HepG2 (cell line): ENCODE measurements around the gene CXXC5. TPM values are rescaled to one million over a fixed set of nuclear protein-coding genes. Genes with fewer than 3 reads are reported as not detected.

Source experiments
- ASH2L ChIP-seq: fragments of 300-600, 200-600 bp; sonication (generic); IDR thresholded peaks from 2 replicates; pipeline ENCODE4 v1.7.0; 2017; ENCODE audit warnings: low read depth, mild to moderate bottlenecking, moderate library complexity, mixed read lengths, low read length; ENCODE audit not compliant: insufficient read length
- CENPX ChIP-seq: sonication (generic); formaldehyde crosslinking; IDR thresholded peaks from 2 replicates; pipeline ENCODE4 v1.9.0; 2021; ENCODE audit warnings: mild to moderate bottlenecking, missing genetic modification reagents, moderate library complexity
- DZIP1 ChIP-seq: sonication (generic); formaldehyde crosslinking; IDR thresholded peaks from 2 replicates; pipeline ENCODE4 v1.5.0; 2020; ENCODE audit warnings: mild to moderate bottlenecking, missing genetic modification reagents
- FOSL2 ChIP-seq: sonication (generic); formaldehyde crosslinking; IDR thresholded peaks from 2 replicates; pipeline ENCODE4 v1.4.0; 2020; ENCODE audit warnings: missing genetic modification reagents
- HDAC1 ChIP-seq: sonication (generic); formaldehyde crosslinking; IDR thresholded peaks from 2 replicates; pipeline ENCODE4 v1.5.1; 2020; ENCODE audit warnings: mild to moderate bottlenecking, missing genetic modification reagents
- HDAC2 ChIP-seq: sonication (generic); formaldehyde crosslinking; IDR thresholded peaks from 2 replicates; pipeline ENCODE4 v1.4.0; 2020; ENCODE audit warnings: missing genetic modification reagents
- IKZF5 ChIP-seq: IDR thresholded peaks from 2 replicates; pipeline ENCODE4 v1.6.1; 2018; ENCODE audit warnings: missing genetic modification reagents, mild to moderate bottlenecking, missing compliant biosample characterization
- KLF13 ChIP-seq: sonication (generic); formaldehyde crosslinking; IDR thresholded peaks from 2 replicates; pipeline ENCODE4 v1.4.0; 2020; ENCODE audit warnings: mild to moderate bottlenecking, missing genetic modification reagents
- MTA1 ChIP-seq: sonication (generic); formaldehyde crosslinking; IDR thresholded peaks from 2 replicates; pipeline ENCODE4 v1.4.0; 2020; ENCODE audit warnings: missing genetic modification reagents, mild to moderate bottlenecking, borderline replicate concordance
- MXD3 ChIP-seq: IDR thresholded peaks from 2 replicates; pipeline ENCODE4 v1.6.1; 2016; ENCODE audit warnings: mild to moderate bottlenecking, missing biosample characterization, missing genetic modification reagents
- MXD4 ChIP-seq: IDR thresholded peaks from 2 replicates; pipeline ENCODE4 v1.6.1; 2016; ENCODE audit warnings: mild to moderate bottlenecking, missing biosample characterization, missing genetic modification reagents
- ZHX1 ChIP-seq: sonication (generic); formaldehyde crosslinking; IDR thresholded peaks from 2 replicates; pipeline ENCODE4 v1.8.1; 2022; ENCODE audit warnings: low read depth, mild to moderate bottlenecking, missing genetic modification reagents
- ZNF234 ChIP-seq: sonication (generic); formaldehyde crosslinking; conservative IDR thresholded peaks from 2 replicates; pipeline ENCODE4 v1.5.1; 2020; ENCODE audit warnings: mild to moderate bottlenecking, missing genetic modification reagents
- ZNF547 ChIP-seq: sonication (generic); formaldehyde crosslinking; IDR thresholded peaks from 2 replicates; pipeline ENCODE4 v1.5.1; 2020; ENCODE audit warnings: mild to moderate bottlenecking, missing genetic modification reagents
- ZNF550 ChIP-seq: sonication (generic); formaldehyde crosslinking; IDR thresholded peaks from 2 replicates; pipeline ENCODE4 v1.4.0; 2020; ENCODE audit warnings: mild to moderate bottlenecking, missing genetic modification reagents, borderline replicate concordance
- ZNF619 ChIP-seq: sonication (generic); formaldehyde crosslinking; IDR thresholded peaks from 2 replicates; pipeline ENCODE4 v1.4.0; 2020; ENCODE audit warnings: mild to moderate bottlenecking, missing genetic modification reagents
- polyA plus RNA-seq, 8 experiments: library from polyadenylated mRNA; depleted of rRNA in 3 of 8; stranded (reverse) in 7 of 8; unstranded in 1 of 8; fragments of >200 nt; fragmentation: Illumina TruSeq in 4 of 8; extraction: Trizol in 4 of 8; gene quantifications; 2 replicates each; pipeline versions ENCODE4 v1.2.1 to v1.2.3, GENCODE V29; 2011 to 2016; ENCODE audit warnings: low read depth in 4 of 8, missing spikeins in 1 of 8, mixed read lengths in 1 of 8; ENCODE audit not compliant: insufficient read depth in 1 of 8
- total RNA-seq, 5 experiments: library from RNA; depleted of rRNA; stranded (reverse); fragments of >200 nt; fragmentation: Illumina TruSeq; extraction: Trizol; gene quantifications; 2 replicates each; pipeline ENCODE4 v1.2.3, GENCODE V29; 2016; ENCODE audit warnings: low read depth in 1 of 5
- TF ChIP-seq, protein P1 (sequence below): sonication (generic); formaldehyde crosslinking; IDR thresholded peaks from 2 replicates; pipeline ENCODE4; 2020; ENCODE audit warnings: missing genetic modification reagents, mild to moderate bottlenecking, borderline replicate concordance

The CXXC5 gene
- total and polyA plus RNA-seq, 2 of the 13 experiments (the other 11 are each of a cell fraction or from before 2014, with no cell fraction given): 32.3 to 33.0 TPM

GRCh38 chr5:139701056-139701741 is 53.0 kb downstream of the CXXC5 start (continued):
- TF ChIP-seq, protein P1, sequence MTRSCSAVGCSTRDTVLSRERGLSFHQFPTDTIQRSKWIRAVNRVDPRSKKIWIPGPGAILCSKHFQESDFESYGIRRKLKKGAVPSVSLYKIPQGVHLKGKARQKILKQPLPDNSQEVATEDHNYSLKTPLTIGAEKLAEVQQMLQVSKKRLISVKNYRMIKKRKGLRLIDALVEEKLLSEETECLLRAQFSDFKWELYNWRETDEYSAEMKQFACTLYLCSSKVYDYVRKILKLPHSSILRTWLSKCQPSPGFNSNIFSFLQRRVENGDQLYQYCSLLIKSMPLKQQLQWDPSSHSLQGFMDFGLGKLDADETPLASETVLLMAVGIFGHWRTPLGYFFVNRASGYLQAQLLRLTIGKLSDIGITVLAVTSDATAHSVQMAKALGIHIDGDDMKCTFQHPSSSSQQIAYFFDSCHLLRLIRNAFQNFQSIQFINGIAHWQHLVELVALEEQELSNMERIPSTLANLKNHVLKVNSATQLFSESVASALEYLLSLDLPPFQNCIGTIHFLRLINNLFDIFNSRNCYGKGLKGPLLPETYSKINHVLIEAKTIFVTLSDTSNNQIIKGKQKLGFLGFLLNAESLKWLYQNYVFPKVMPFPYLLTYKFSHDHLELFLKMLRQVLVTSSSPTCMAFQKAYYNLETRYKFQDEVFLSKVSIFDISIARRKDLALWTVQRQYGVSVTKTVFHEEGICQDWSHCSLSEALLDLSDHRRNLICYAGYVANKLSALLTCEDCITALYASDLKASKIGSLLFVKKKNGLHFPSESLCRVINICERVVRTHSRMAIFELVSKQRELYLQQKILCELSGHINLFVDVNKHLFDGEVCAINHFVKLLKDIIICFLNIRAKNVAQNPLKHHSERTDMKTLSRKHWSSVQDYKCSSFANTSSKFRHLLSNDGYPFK (CRISPR knock-in tag): peak; percentile 26; the same call in 1 of the 2 replicates
- TF ChIP-seq HDAC1 (CRISPR knock-in tag) (peak; percentile 85), HDAC2 (peak; percentile 78), ZNF234 (CRISPR knock-in tag) (no peak), IKZF5 (CRISPR knock-in tag) (no peak), MXD3 (CRISPR knock-in tag) (peak; percentile 65), CENPX (CRISPR knock-in tag) (no peak), ZHX1 (CRISPR knock-in tag) (peak; percentile 57; the same call in 1 of the 2 replicates), KLF13 (CRISPR knock-in tag) (0 out of 2 replicates have a peak, but pooled peaks have one; percentile 33), FOSL2 (CRISPR knock-in tag) (peak; percentile 51), DZIP1 (CRISPR knock-in tag) (no peak), MTA1 (CRISPR knock-in tag) (peak; percentile 94), MXD4 (peak; percentile 56; the same call in 1 of the 2 replicates), ZNF550 (CRISPR knock-in tag) (no peak), ASH2L (peak; percentile 63), ZNF547 (CRISPR knock-in tag) (0 out of 2 replicates have a peak, but pooled peaks have one; percentile 46), ZNF619 (CRISPR knock-in tag) (peak; percentile 16; the same call in 1 of the 2 replicates)
